PC-3 (cell line): ENCODE measurements around the gene MMGT1. TPM values are rescaled to one million over a fixed set of nuclear protein-coding genes. Genes with fewer than 3 reads are reported as not detected.

Source experiments
- ATAC-seq: fragments of 200-7000 bp; cut with Tn5 transposase; 2 replicates; pipeline ENCODE4 v1.9.1; 2020; ENCODE audit warnings: mild to moderate bottlenecking, moderate library complexity
- BruUV-seq: library from RNA; stranded (reverse); fragments of 400-500 nt; replicated peaks from 2 replicates; lab custom pipeline; 2021; lab: Mats Ljungman, UMichigan
- CTCF ChIA-PET: fragments of 300-600 bp; sonication (Branson Sonifier 250); formaldehyde crosslinking; loops from one replicate; lab custom pipeline; 2022; ENCODE audit warnings: antibody characterized with exemption; lab: Charles Lee
- POLR2A ChIA-PET: fragments of 300-600 bp; sonication (Branson Sonifier 250); formaldehyde crosslinking; loops from one replicate; lab custom pipeline; 2022; ENCODE audit warnings: antibody characterized with exemption; ENCODE audit not compliant: unreplicated experiment; lab: Charles Lee
- DNase-seq: peaks from one replicate; pipeline ENCODE4 v3.0.0-alpha.2; 2015
- H2AFZ ChIP-seq: fragments of 300-600 bp; sonication (generic); 2 replicates; pipeline ENCODE4 v1.6.0; 2016; ENCODE audit warnings: antibody characterized with exemption, low read length
- H3F3A ChIP-seq: fragments of 300-600 bp; sonication (generic); one replicate; pipeline ENCODE4 v1.6.0; 2017; ENCODE audit warnings: antibody characterized with exemption, low read length, control low read depth, mild to moderate bottlenecking; ENCODE audit not compliant: unreplicated experiment
- H3K27ac ChIP-seq: fragments of 300-600 bp; sonication (generic); 2 replicates; pipeline ENCODE4 v1.5.1; 2016; ENCODE audit warnings: mild to moderate bottlenecking, low read length
- H3K27me3 ChIP-seq: fragments of 300-600 bp; sonication (generic); 2 replicates; pipeline ENCODE4 v1.6.1; 2016; ENCODE audit warnings: low read length, mixed read lengths
- H3K36me3 ChIP-seq: fragments of 300-600 bp; sonication (generic); 2 replicates; pipeline ENCODE4 v1.6.1; 2016; ENCODE audit warnings: low read depth, mixed run types, low read length, mixed read lengths
- H3K4me1 ChIP-seq: fragments of 300-600 bp; sonication (generic); 2 replicates; pipeline ENCODE4 v1.5.1; 2016; ENCODE audit warnings: low read length; ENCODE audit not compliant: insufficient read depth
- H3K4me2 ChIP-seq: fragments of 300-600 bp; sonication (generic); 2 replicates; pipeline ENCODE4 v1.6.0; 2016; ENCODE audit warnings: low read length
- H3K4me3 ChIP-seq: fragments of 300-600 bp; sonication (generic); 2 replicates; pipeline ENCODE4 v1.5.1; 2016; ENCODE audit warnings: mild to moderate bottlenecking, low read length, mixed read lengths
- H3K79me2 ChIP-seq: fragments of 300-600 bp; sonication (generic); 2 replicates; pipeline ENCODE4 v1.6.1; 2017; ENCODE audit warnings: low read length, mixed read lengths
- H3K9ac ChIP-seq: fragments of 300-600 bp; sonication (generic); 2 replicates; pipeline ENCODE4 v1.6.0; 2016; ENCODE audit warnings: mild to moderate bottlenecking, low read length
- H3K9me2 ChIP-seq: fragments of 300-600 bp; sonication (generic); replicated peaks from 2 replicates; pipeline ENCODE4 v1.6.1; 2016; ENCODE audit warnings: mixed run types, low read length, mixed read lengths
- H3K9me3 ChIP-seq: fragments of 300-600 bp; sonication (generic); 2 replicates; pipeline ENCODE4 v1.6.1; 2016; ENCODE audit warnings: low read length, mixed read lengths
- H4K20me1 ChIP-seq: fragments of 300-600 bp; sonication (generic); 2 replicates; pipeline ENCODE4 v1.6.1; 2016; ENCODE audit warnings: low read length, mixed read lengths
- EZH2 ChIP-seq: fragments of 300-600 bp; sonication (generic); IDR thresholded peaks from one replicate; pipeline ENCODE4 v1.6.1; 2017; ENCODE audit warnings: antibody characterized with exemption, mild to moderate bottlenecking, low read length; ENCODE audit not compliant: unreplicated experiment
- EZH2phosphoT487 ChIP-seq: fragments of 300-600 bp; sonication (generic); IDR thresholded peaks from 2 replicates; pipeline ENCODE4 v1.6.1; 2018; ENCODE audit warnings: mild to moderate bottlenecking, antibody characterized with exemption, low read length, borderline replicate concordance
- intact Hi-C: fragments of 100-400 bp; cut with micrococcal nuclease; formaldehyde crosslinking; loops from 2 replicates; pipeline ENCODE4 v1.9.0; 2023
- total RNA-seq: library from RNA; depleted of rRNA; stranded (reverse); fragments of >200 nt; gene quantifications from 2 replicates; pipeline ENCODE4 v1.2.3, GENCODE V29; 2014
- TF ChIP-seq, protein P1 (sequence below): fragments of 300-600 bp; sonication (generic); conservative IDR thresholded peaks from 2 replicates; pipeline ENCODE4 v1.5.1; 2017; ENCODE audit warnings: antibody characterized with exemption, low read depth, mild to moderate bottlenecking, low read length

Gene MMGT1
- total RNA-seq, 1 experiment from 2014 or later = 23.1 TPM

DNA sequence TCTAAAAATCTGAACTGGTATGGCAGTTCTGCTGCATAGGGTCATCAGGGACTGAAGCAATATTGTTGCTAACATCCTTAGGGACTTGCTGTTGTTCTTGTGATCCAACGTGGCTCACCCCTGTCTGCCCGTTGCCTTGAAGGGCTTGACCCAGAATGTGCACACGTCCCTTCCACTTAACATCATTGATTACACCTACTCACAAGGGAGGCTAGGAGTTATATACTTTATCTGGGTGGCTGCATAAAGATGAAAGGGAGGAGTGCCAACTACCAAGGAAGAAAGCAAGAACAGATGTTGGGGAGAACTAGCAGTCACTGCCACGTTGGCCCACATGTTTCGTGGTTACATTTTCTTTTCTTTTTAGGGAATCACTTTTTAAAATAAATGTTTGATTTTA lies 45.4 kb upstream of the MMGT1 start:
- CTCF ChIA-PET = no interaction called here
- POLR2A ChIA-PET = no interaction called here
- no peaks in the 10 kb centered on the region for H3K9me2 ChIP-seq
- no peaks in the 10 kb centered on the region for H3F3A ChIP-seq
- no peaks in the 10 kb centered on the region for H3K79me2 ChIP-seq
- ATAC-seq = no peak
- no peak overlapping the region for H3K27ac ChIP-seq
- no peak overlapping the region for H2AFZ ChIP-seq
- intact Hi-C loops = no loop called here
- TF ChIP-seq, protein P1, sequence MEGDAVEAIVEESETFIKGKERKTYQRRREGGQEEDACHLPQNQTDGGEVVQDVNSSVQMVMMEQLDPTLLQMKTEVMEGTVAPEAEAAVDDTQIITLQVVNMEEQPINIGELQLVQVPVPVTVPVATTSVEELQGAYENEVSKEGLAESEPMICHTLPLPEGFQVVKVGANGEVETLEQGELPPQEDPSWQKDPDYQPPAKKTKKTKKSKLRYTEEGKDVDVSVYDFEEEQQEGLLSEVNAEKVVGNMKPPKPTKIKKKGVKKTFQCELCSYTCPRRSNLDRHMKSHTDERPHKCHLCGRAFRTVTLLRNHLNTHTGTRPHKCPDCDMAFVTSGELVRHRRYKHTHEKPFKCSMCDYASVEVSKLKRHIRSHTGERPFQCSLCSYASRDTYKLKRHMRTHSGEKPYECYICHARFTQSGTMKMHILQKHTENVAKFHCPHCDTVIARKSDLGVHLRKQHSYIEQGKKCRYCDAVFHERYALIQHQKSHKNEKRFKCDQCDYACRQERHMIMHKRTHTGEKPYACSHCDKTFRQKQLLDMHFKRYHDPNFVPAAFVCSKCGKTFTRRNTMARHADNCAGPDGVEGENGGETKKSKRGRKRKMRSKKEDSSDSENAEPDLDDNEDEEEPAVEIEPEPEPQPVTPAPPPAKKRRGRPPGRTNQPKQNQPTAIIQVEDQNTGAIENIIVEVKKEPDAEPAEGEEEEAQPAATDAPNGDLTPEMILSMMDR = no peak
- TF ChIP-seq EZH2phosphoT487 (no peak), EZH2 (no peak)
- H3K4me1 ChIP-seq = no peaks in the 10 kb centered on the region
- H3K9me3 ChIP-seq = no peaks in the 10 kb centered on the region
- no peak overlapping the region for H3K9ac ChIP-seq
- no peak overlapping the region for H3K4me2 ChIP-seq
- no TSS peak for BruUV-seq
- no peak overlapping the region for H3K4me3 ChIP-seq
- no peak for DNase-seq
- H3K36me3 ChIP-seq = peaks cover 5% of the 10 kb centered on the region
- no peaks in the 10 kb centered on the region for H3K27me3 ChIP-seq
- H4K20me1 ChIP-seq = no peaks in the 10 kb centered on the region

DNA sequence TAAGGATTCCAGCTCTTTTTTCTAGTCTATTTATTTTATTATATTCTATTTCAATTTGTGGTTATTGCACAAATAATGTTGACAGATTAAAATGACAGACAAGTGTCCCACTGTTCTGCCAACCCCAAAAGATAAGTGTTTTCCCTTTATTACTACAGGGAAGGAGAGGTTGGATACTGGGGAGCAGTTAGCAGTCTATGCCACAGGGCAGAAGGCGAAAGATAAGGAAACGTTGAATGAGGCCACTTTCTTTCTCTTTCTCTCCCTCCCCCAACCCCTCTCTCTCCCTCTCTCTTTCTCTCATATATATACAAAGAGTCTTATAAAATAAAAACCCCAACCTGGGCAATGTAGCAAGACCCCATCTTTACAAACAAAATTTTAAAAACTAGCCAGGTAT lies 43.1 kb upstream of the MMGT1 start:
- Histone ChIP-seq H3K27ac (no peak overlapping the region), H3K9me3 (no peaks in the 10 kb centered on the region), H3K4me2 (no peak overlapping the region), H3K9ac (no peak overlapping the region), H3K4me1 (no peaks in the 10 kb centered on the region), H3F3A (no peaks in the 10 kb centered on the region), H3K36me3 (no peaks in the 10 kb centered on the region; the same call in none of the 2 replicates), H3K9me2 (no peaks in the 10 kb centered on the region), H4K20me1 (no peaks in the 10 kb centered on the region), H3K27me3 (no peaks in the 10 kb centered on the region), H2AFZ (no peak overlapping the region), H3K4me3 (no peak overlapping the region), H3K79me2 (no peaks in the 10 kb centered on the region)
- DNase-seq = no peak
- CTCF ChIA-PET = no interaction called here
- POLR2A ChIA-PET = interaction anchor here (0.6 kb wide), 1 partner anchor 40 kb away, joined by 3 read pairs; no protein-coding TSS in a partner anchor
- no peak for ATAC-seq
- TF ChIP-seq EZH2 (no peak), EZH2phosphoT487 (no peak)
- TF ChIP-seq, protein P1 = no peak
- intact Hi-C loops = no loop called here
- BruUV-seq = no TSS peak

DNA sequence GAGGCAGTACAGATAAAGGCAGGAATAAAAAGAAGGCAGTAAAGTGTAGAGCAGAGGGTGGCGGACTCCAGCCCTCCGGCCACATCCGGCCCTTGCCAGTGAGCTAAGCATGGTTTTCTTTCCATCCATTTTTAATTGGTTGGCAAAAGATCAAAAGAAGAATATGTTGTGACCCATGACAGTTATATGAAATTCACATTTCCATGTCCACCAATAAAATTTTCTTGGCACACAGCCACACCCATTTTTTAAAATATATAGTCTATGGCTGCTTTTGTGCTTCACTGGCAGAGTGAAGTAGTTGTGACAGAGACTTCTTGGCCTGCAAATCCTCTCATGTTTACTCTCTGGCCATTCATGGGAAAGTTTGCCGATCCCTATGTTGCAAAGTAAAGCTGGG lies 41.2 kb upstream of the MMGT1 start:
- Histone ChIP-seq H3K79me2 (no peaks in the 10 kb centered on the region), H4K20me1 (no peaks in the 10 kb centered on the region), H3K9ac (no peak overlapping the region), H3K4me2 (no peak overlapping the region), H3K9me3 (no peaks in the 10 kb centered on the region), H3K27ac (no peak overlapping the region), H3K27me3 (no peaks in the 10 kb centered on the region), H3K9me2 (no peaks in the 10 kb centered on the region), H2AFZ (no peak overlapping the region), H3K4me3 (no peak overlapping the region), H3K4me1 (no peaks in the 10 kb centered on the region), H3F3A (no peaks in the 10 kb centered on the region), H3K36me3 (no peaks in the 10 kb centered on the region; the same call in 1 of the 2 replicates)
- DNase-seq (no peak), ATAC-seq (no peak)
- intact Hi-C loops = no loop called here
- BruUV-seq = no TSS peak
- ChIA-PET POLR2A (no interaction called here), CTCF (no interaction called here)
- TF ChIP-seq EZH2 = no peak
- TF ChIP-seq EZH2phosphoT487 = no peak
- TF ChIP-seq, protein P1 = no peak
